Osteocyte (in vitro differentiated cells): ENCODE results near the gene AP3B1. TPM values are rescaled to one million over a fixed set of nuclear protein-coding genes. Genes with fewer than 3 reads are reported as not detected.

ENCODE experiments used
- DNase-seq: peaks from one replicate; pipeline ENCODE4 v3.0.0; 2021; ENCODE audit warnings: mixed read lengths; ENCODE audit not compliant: unreplicated experiment; ENCODE audit errors: extremely low spot score
- H3K27ac Mint-ChIP-seq: one replicate; pipeline ENCODE4 v1.8.0; 2021; ENCODE audit warnings: mild to moderate bottlenecking, mixed read lengths; ENCODE audit not compliant: unreplicated experiment
- H3K27me3 Mint-ChIP-seq: one replicate; pipeline ENCODE4 v1.8.0; 2021; ENCODE audit warnings: mixed read lengths; ENCODE audit not compliant: unreplicated experiment
- H3K36me3 Mint-ChIP-seq: one replicate; pipeline ENCODE4 v1.8.0; 2021; ENCODE audit warnings: mixed read lengths; ENCODE audit not compliant: unreplicated experiment
- H3K4me1 Mint-ChIP-seq: one replicate; pipeline ENCODE4 v1.8.0; 2021; ENCODE audit warnings: mixed read lengths; ENCODE audit not compliant: unreplicated experiment
- H3K4me3 Mint-ChIP-seq: one replicate; pipeline ENCODE4 v1.8.0; 2021; ENCODE audit warnings: mild to moderate bottlenecking, moderate library complexity, mixed read lengths; ENCODE audit not compliant: unreplicated experiment
- H3K9me3 Mint-ChIP-seq: one replicate; pipeline ENCODE4 v1.8.0; 2021; ENCODE audit warnings: mixed read lengths; ENCODE audit not compliant: unreplicated experiment
- CTCF ChIP-seq: fragments of 200-600 bp; sonication (generic); IDR thresholded peaks from 2 replicates; pipeline ENCODE4 v1.5.0; 2021; ENCODE audit warnings: antibody characterized with exemption, mild to moderate bottlenecking, moderate library complexity
- total RNA-seq: library from RNA; stranded (reverse); gene quantifications from 2 replicates; pipeline ENCODE4 v1.2.1, GENCODE V29; 2021

The AP3B1 gene
- total RNA-seq, 1 donor from 2014 or later = 57.0 TPM

GRCh38 chr5:78113689-78114264, 180.7 kb downstream of the AP3B1 start:
- no peak overlapping the region for H3K27ac Mint-ChIP-seq
- H3K4me3 Mint-ChIP-seq = no peak overlapping the region
- H3K27me3 Mint-ChIP-seq = no peaks in the 10 kb centered on the region
- no peaks in the 10 kb centered on the region for H3K9me3 Mint-ChIP-seq
- H3K36me3 Mint-ChIP-seq = peaks cover 33% of the 10 kb centered on the region
- no peaks in the 10 kb centered on the region for H3K4me1 Mint-ChIP-seq
- no peak for TF ChIP-seq CTCF
- DNase-seq = no peak

- H3K4me1 Mint-ChIP-seq = no peaks in the 10 kb centered on the region
- no peak for DNase-seq
- no peak for TF ChIP-seq CTCF
- no peaks in the 10 kb centered on the region for H3K9me3 Mint-ChIP-seq
- no peak overlapping the region for H3K4me3 Mint-ChIP-seq
- H3K27me3 Mint-ChIP-seq = no peaks in the 10 kb centered on the region
- peaks cover 26% of the 10 kb centered on the region for H3K36me3 Mint-ChIP-seq
- H3K27ac Mint-ChIP-seq = no peak overlapping the region
These were observed 181.6 kb downstream of the AP3B1 start for GRCh38 chr5:78112931-78113330.

GRCh38 chr5:78109891-78110324, 184.6 kb downstream of the AP3B1 start:
- Mint-ChIP-seq H3K27me3 (no peaks in the 10 kb centered on the region), H3K9me3 (no peaks in the 10 kb centered on the region)
- DNase-seq = no peak

GRCh38 chr5:78108564-78108963, 185.9 kb downstream of the AP3B1 start:
- no peak overlapping the region for H3K4me3 Mint-ChIP-seq
- H3K27ac Mint-ChIP-seq = no peak overlapping the region
- H3K27me3 Mint-ChIP-seq = no peaks in the 10 kb centered on the region
- DNase-seq = no peak
- no peaks in the 10 kb centered on the region for H3K9me3 Mint-ChIP-seq
- no peak for TF ChIP-seq CTCF
- no peaks in the 10 kb centered on the region for H3K4me1 Mint-ChIP-seq
- peaks cover 22% of the 10 kb centered on the region for H3K36me3 Mint-ChIP-seq

More at GRCh38 chr5:78109891-78110324, 184.6 kb downstream of the AP3B1 start:
- Mint-ChIP-seq H3K27ac (no peak overlapping the region), H3K36me3 (peaks cover 32% of the 10 kb centered on the region), H3K4me3 (no peak overlapping the region), H3K4me1 (no peaks in the 10 kb centered on the region)
- TF ChIP-seq CTCF = no peak

- Mint-ChIP-seq H3K27ac (no peak overlapping the region), H3K27me3 (no peaks in the 10 kb centered on the region), H3K9me3 (no peaks in the 10 kb centered on the region), H3K4me1 (peaks cover 4% of the 10 kb centered on the region), H3K36me3 (peaks cover 24% of the 10 kb centered on the region), H3K4me3 (no peak overlapping the region)
- TF ChIP-seq CTCF = no peak
- no peak for DNase-seq
These were observed 191.1 kb downstream of the AP3B1 start for GRCh38 chr5:78103232-78103918.
